GM12878 (cell line): ENCODE data around the gene ZBTB21. TPM values are rescaled to one million over a fixed set of nuclear protein-coding genes. Genes with fewer than 3 reads are reported as not detected.
A peak's percentile ranks its signal among the peaks of the same experiment; 100 is the strongest.

Experiments
- ATAC-seq: fragments of 200-7000 bp; cut with Tn5 transposase; 3 replicates; pipeline ENCODE4 v1.9.1; 2020; ENCODE audit warnings: mild to moderate bottlenecking, moderate library complexity
- BruUV-seq: library from RNA; stranded (reverse); fragments of 400-500 nt; replicated peaks from 2 replicates; lab custom pipeline; 2021; lab: Mats Ljungman, UMichigan
- CTCF ChIA-PET: fragments of 300-600 bp; sonication (Branson Sonifier 250); formaldehyde crosslinking; extraction: SDS; loops from one replicate; lab custom pipeline; 2021; ENCODE audit warnings: inconsistent platforms; lab: Yijun Ruan, JAX
- POLR2A ChIA-PET: fragments of 350-600 bp; formaldehyde crosslinking; extraction: SDS; loops from one replicate; lab custom pipeline; 2021; ENCODE audit warnings: inconsistent platforms; lab: Charles Lee
- RAD21 ChIA-PET: fragments of 300-600 bp; sonication (Branson Sonifier 250); formaldehyde crosslinking; loops from one replicate; lab custom pipeline; 2023; ENCODE audit warnings: antibody characterized with exemption; ENCODE audit not compliant: unreplicated experiment; lab: Charles Lee
- SMC1A ChIA-PET: fragments of 300-600 bp; sonication (Branson Sonifier 250); formaldehyde crosslinking; loops from one replicate; lab custom pipeline; 2023; ENCODE audit not compliant: unreplicated experiment, uncharacterized antibody; lab: Charles Lee
- DNase-seq: peaks from one replicate; pipeline ENCODE4 v3.0.0-alpha.2; 2011; ENCODE audit warnings: low read depth, low spot score
- FAIRE-seq: peaks from 3 replicates; lab custom pipeline; 2011; peaks lifted over from hg19 to GRCh38; lab: Jason Lieb, UNC
- H2AFZ ChIP-seq: 2 replicates; pipeline ENCODE4 v1.6.0; 2011; ENCODE audit warnings: low read depth, low read length, control low read depth; ENCODE audit not compliant: control insufficient read depth
- H3K27ac ChIP-seq: 2 replicates; pipeline ENCODE4 v1.5.1; 2011; ENCODE audit warnings: control low read depth; ENCODE audit not compliant: control insufficient read depth, insufficient read depth
- H3K27me3 ChIP-seq, 2 experiments: replicated peaks in 1 of 2; 2 replicates each; pipeline versions ENCODE4 v1.6.0 to v1.6.1; 2011; ENCODE audit warnings: low read length in 1 of 2; ENCODE audit not compliant: control insufficient read depth in 2 of 2, insufficient read depth in 2 of 2
- H3K36me3 ChIP-seq, 2 experiments: 2 replicates each; pipeline ENCODE4 v1.5.1; 2011; ENCODE audit warnings: low read length in 1 of 2; ENCODE audit not compliant: control insufficient read depth in 2 of 2, insufficient read depth in 2 of 2
- H3K4me1 ChIP-seq: 2 replicates; pipeline ENCODE4 v1.6.1; 2011; ENCODE audit warnings: mild to moderate bottlenecking, low read length, moderate library complexity, mixed read lengths; ENCODE audit not compliant: control insufficient read depth, insufficient read depth
- H3K4me2 ChIP-seq: 2 replicates; pipeline ENCODE4 v1.6.0; 2011; ENCODE audit warnings: control low read depth; ENCODE audit not compliant: control insufficient read depth, insufficient read depth
- H3K4me3 ChIP-seq: fragments of 200-600 bp; sonication (generic); 2 replicates; pipeline ENCODE4 v1.5.1; 2016
- H3K79me2 ChIP-seq: 2 replicates; pipeline ENCODE4 v1.6.0; 2011; ENCODE audit warnings: low read length; ENCODE audit not compliant: control insufficient read depth, insufficient read depth
- H3K9ac ChIP-seq: 2 replicates; pipeline ENCODE4 v1.8.0; 2011; ENCODE audit warnings: low read length, control low read depth, mixed read lengths; ENCODE audit not compliant: control insufficient read depth, insufficient read depth
- H3K9me3 ChIP-seq: replicated peaks from 3 replicates; pipeline ENCODE4 v1.5.1; 2011; ENCODE audit warnings: mild to moderate bottlenecking, low read length; ENCODE audit not compliant: control insufficient read depth, insufficient read depth
- H4K20me1 ChIP-seq: 2 replicates; pipeline ENCODE4 v1.6.0; 2011; ENCODE audit not compliant: control insufficient read depth, insufficient read depth
- ASH2L ChIP-seq: fragments of 300-600, 200-600 bp; sonication (generic); IDR thresholded peaks from 2 replicates; pipeline ENCODE4 v1.6.1; 2017; ENCODE audit warnings: low read depth, mild to moderate bottlenecking, borderline replicate concordance
- IKZF1 ChIP-seq: fragments of 450-650 bp; conservative IDR thresholded peaks from 2 replicates; pipeline ENCODE4 v1.6.1; 2017; ENCODE audit warnings: antibody characterized with exemption, mild to moderate bottlenecking
- MEF2B ChIP-seq: fragments of 450-650 bp; IDR thresholded peaks from 2 replicates; pipeline ENCODE4 v1.6.1; 2018; ENCODE audit warnings: mild to moderate bottlenecking, moderate library complexity; ENCODE audit not compliant: partially characterized antibody, poor library complexity, severe bottlenecking
- NR2F1 ChIP-seq: fragments of 450-650 bp; conservative IDR thresholded peaks from 2 replicates; pipeline ENCODE4 v1.6.1; 2017; ENCODE audit warnings: mild to moderate bottlenecking
- RUNX3 ChIP-seq: IDR thresholded peaks from 2 replicates; pipeline ENCODE4 v1.6.1; 2012; ENCODE audit warnings: low read length, inconsistent platforms
- SRF ChIP-seq, 2 experiments: IDR thresholded peaks; 2 replicates each; pipeline ENCODE4 v1.6.1; 2011; ENCODE audit warnings: low read depth in 2 of 2, low read length in 2 of 2, mild to moderate bottlenecking in 1 of 2, moderate library complexity in 1 of 2
- SUPT20H ChIP-seq: IDR thresholded peaks from 2 replicates; pipeline ENCODE4 v1.6.1; 2011; ENCODE audit warnings: low read depth, mild to moderate bottlenecking, low read length, moderate library complexity, borderline replicate concordance; ENCODE audit not compliant: control insufficient read depth
- TAF1 ChIP-seq: IDR thresholded peaks from 2 replicates; pipeline ENCODE4 v1.6.1; 2011; ENCODE audit warnings: mild to moderate bottlenecking, low read depth, low read length, borderline replicate concordance
- TBL1XR1 ChIP-seq: IDR thresholded peaks from 2 replicates; pipeline ENCODE4 v1.6.1; 2012; ENCODE audit warnings: low read depth, low read length, improper control_type of control experiment
- WGBS: methylation state at CpG from one replicate; pipeline ENCODE4 v1.1.6; 2016; ENCODE audit warnings: low lambda C conversion rate; ENCODE audit not compliant: insufficient replicate concordance, insufficient coverage; ENCODE audit errors: missing lambda C conversion rate; 5-methylcytosine and 5-hydroxymethylcytosine counted together
- in situ Hi-C: fragments of 300-500 bp; cut with MboI; formaldehyde crosslinking; loops from 9 replicates; pipeline ENCODE4 v1.14.3; 2018; ENCODE audit warnings: mixed read lengths
- intact Hi-C: fragments of 100-400 bp; cut with micrococcal nuclease; formaldehyde crosslinking; loops from one replicate; pipeline ENCODE4 v1.14.2; 2022; ENCODE audit not compliant: unreplicated experiment
- polyA plus RNA-seq, 11 experiments: library from polyadenylated mRNA; depleted of rRNA in 4 of 11; unstranded in 6 of 11; stranded (reverse) in 5 of 11; fragments of >200 nt; fragmentation: Nextera tagmentation in 4 of 11; fragmentation: Illumina TruSeq in 1 of 11; extraction: Ambion mirVana in 4 of 11; extraction: Trizol in 1 of 11; gene quantifications; 1 replicate in 1 of 11; 2 replicates in 10 of 11; pipeline versions ENCODE4 v1.2.1 to v1.2.3, GENCODE V29; 2011 to 2016; ENCODE audit warnings: inconsistent platforms in 2 of 11, missing spikeins in 2 of 11, low read depth in 1 of 11
- total RNA-seq, 4 experiments: library from RNA; depleted of rRNA in 3 of 4; stranded (reverse); fragments of >200 nt in 3 of 4; fragmentation: Illumina TruSeq in 1 of 4; extraction: Trizol in 1 of 4; gene quantifications; 2 replicates each; pipeline versions ENCODE4 v1.2.1 to v1.2.3, GENCODE V29; 2013 to 2021
- TF ChIP-seq, protein P1 (sequence below): fragments of 450-650 bp; IDR thresholded peaks from 2 replicates; pipeline ENCODE4 v1.6.1; 2016; ENCODE audit warnings: mild to moderate bottlenecking
- TF ChIP-seq, protein P2 (sequence below), 3 experiments: IDR thresholded peaks in 2 of 3; conservative IDR thresholded peaks in 1 of 3; 2 replicates each; pipeline ENCODE4 v1.5.1; 2011; ENCODE audit warnings: low read depth in 3 of 3, low read length in 3 of 3, mild to moderate bottlenecking in 3 of 3, control low read depth in 2 of 3, moderate library complexity in 2 of 3, inconsistent platforms in 1 of 3, mixed read lengths in 1 of 3; ENCODE audit not compliant: control insufficient read depth in 2 of 3, insufficient read depth in 1 of 3; ENCODE audit errors: extremely low read depth in 1 of 3

Gene ZBTB21
- total and polyA plus RNA-seq, 10 of the 15 experiments (the other 5 are each of a cell fraction or from before 2014, with no cell fraction given) = 1.8 to 21.6 (median 10.6) TPM

DNA sequence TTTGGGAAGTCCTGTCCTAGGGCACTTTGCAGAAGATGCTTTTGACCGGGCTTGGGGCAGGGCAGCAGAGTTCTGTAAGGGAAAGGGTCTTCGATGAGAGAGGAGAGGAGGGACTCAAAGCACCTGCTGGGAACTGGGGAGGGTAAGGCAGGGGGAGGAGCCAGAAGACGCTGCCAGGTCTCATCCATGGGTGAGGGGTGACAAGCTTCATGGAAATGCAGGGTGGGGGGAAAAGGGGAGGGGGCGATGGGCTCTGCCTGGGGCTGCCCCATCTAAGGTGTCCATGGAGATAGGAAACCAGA is 35.5 kb downstream of the ZBTB21 start:
- WGBS = 96% methylated on average over 2 of the region's 4 CpGs
- intact Hi-C loops (no loop called here), in situ Hi-C loops (no loop called here)
- H3K4me3 ChIP-seq = no peak overlapping the region
- SMC1A ChIA-PET = no interaction called here
- POLR2A ChIA-PET = no interaction called here
- CTCF ChIA-PET = no interaction called here
- H3K27ac ChIP-seq = no peak overlapping the region
- H2AFZ ChIP-seq = no peak overlapping the region
- H3K9ac ChIP-seq = no peak overlapping the region
- DNase-seq (no peak), FAIRE-seq (no peak), ATAC-seq (no peak)
- H3K9me3 ChIP-seq = peaks cover 5% of the 10 kb centered on the region; the same call in 2 of the 3 replicates
- RAD21 ChIA-PET = no interaction called here
- H3K79me2 ChIP-seq = no peaks in the 10 kb centered on the region
- no peak overlapping the region; the same call in 1 of the 2 replicates for H3K4me2 ChIP-seq
- H3K36me3 ChIP-seq = no peaks in the 10 kb centered on the region
- no peaks in the 10 kb centered on the region for H4K20me1 ChIP-seq
- no peaks in the 10 kb centered on the region for H3K27me3 ChIP-seq
- BruUV-seq = no TSS peak
- TF ChIP-seq SUPT20H = no peak
- H3K4me1 ChIP-seq = peaks cover 7% of the 10 kb centered on the region

DNA sequence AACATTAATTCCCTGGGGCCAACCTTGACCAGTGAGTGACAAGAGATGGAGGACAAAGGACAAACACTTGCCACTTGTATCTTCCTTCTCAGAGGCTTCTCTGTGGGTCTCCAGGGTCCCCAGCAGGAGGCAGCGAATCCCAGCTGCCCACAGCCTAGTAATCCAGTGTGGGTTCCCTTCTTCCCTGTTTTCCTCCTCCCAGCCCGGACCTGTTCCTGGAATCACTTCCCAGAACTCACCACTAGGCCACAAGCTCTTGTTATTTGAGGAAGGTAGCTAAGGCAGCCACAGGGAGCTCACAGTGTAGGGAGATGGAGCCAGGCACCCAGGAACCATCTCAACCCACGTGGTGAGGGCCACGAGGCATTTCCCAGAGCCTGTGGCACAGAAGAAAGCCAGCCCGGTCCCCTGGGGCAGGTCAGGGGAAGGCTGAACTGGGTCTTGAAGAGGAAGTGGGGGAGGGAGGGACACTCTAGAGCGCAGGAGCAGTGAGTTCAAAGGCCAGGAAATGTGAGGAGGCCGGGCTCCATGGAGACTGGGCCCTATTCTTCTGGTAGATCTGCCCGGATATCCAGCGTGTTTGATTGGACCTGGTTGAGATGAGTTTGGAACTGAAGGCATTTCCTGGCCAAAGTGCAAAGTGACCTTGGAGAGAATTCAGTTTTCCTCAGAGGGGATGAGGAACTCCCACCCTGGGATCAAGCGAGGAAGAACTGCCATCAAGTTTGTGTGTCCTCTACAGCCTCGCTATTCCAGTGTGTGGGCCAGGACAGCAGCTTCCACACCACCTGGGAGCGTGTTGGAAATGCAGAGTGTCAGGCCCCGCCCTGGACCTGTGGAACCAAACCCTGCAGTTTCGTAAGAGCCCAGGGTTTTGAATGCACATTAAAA is 36.1 kb downstream of the ZBTB21 start:
- no peak overlapping the region for H3K9ac ChIP-seq
- DNase-seq = no peak
- CTCF ChIA-PET = interaction anchor here (0.6 kb wide), 1 partner anchor 395 kb away, joined by 3 read pairs; no protein-coding TSS in a partner anchor
- SMC1A ChIA-PET = no interaction called here
- H2AFZ ChIP-seq = peak overlapping the region; percentile 72
- H3K79me2 ChIP-seq = no peaks in the 10 kb centered on the region
- ATAC-seq = peak; percentile 65
- POLR2A ChIA-PET = interaction anchor here (1.0 kb wide), 1 partner anchor 49 kb away, joined by 3 read pairs; no protein-coding TSS in a partner anchor
- FAIRE-seq = no peak
- no peak overlapping the region; the same call in 1 of the 2 replicates for H3K4me3 ChIP-seq
- in situ Hi-C loops (no loop called here), intact Hi-C loops (no loop called here)
- no peaks in the 10 kb centered on the region for H4K20me1 ChIP-seq
- H3K9me3 ChIP-seq = no peaks in the 10 kb centered on the region; the same call in 2 of the 3 replicates
- RAD21 ChIA-PET = interaction anchor here (1.0 kb wide), 1 partner anchor 285 kb away, joined by 3 read pairs; no protein-coding TSS in a partner anchor
- WGBS = 56% methylated on average over 14 of the region's 14 CpGs
- peaks cover 7% of the 10 kb centered on the region for H3K4me1 ChIP-seq
- H3K27ac ChIP-seq = no peak overlapping the region
- peak overlapping the region; percentile 46; the same call in 1 of the 2 replicates for H3K4me2 ChIP-seq
- no peaks in the 10 kb centered on the region for H3K36me3 ChIP-seq
- no TSS peak for BruUV-seq
- H3K27me3 ChIP-seq = no peaks in the 10 kb centered on the region
- 0 out of 2 replicates have a peak, but pooled peaks have one; percentile 49 for TF ChIP-seq NR2F1
- TF ChIP-seq, protein P1, sequence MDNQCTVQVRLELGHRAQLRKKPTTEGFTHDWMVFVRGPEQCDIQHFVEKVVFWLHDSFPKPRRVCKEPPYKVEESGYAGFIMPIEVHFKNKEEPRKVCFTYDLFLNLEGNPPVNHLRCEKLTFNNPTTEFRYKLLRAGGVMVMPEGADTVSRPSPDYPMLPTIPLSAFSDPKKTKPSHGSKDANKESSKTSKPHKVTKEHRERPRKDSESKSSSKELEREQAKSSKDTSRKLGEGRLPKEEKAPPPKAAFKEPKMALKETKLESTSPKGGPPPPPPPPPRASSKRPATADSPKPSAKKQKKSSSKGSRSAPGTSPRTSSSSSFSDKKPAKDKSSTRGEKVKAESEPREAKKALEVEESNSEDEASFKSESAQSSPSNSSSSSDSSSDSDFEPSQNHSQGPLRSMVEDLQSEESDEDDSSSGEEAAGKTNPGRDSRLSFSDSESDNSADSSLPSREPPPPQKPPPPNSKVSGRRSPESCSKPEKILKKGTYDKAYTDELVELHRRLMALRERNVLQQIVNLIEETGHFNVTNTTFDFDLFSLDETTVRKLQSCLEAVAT = no peak
- TF ChIP-seq IKZF1 = peak; percentile 58; the same call in 1 of the 2 replicates
- TF ChIP-seq RUNX3 = 0 out of 2 replicates have a peak, but pooled peaks have one; percentile 23
- TF ChIP-seq SRF (IDR thresholded peaks at IDR 0.05; ENCODE audit: low read depth in 2 of 2, low read length in 2 of 2) = no peak
- TF ChIP-seq TBL1XR1 = no peak
- TF ChIP-seq, protein P2, sequence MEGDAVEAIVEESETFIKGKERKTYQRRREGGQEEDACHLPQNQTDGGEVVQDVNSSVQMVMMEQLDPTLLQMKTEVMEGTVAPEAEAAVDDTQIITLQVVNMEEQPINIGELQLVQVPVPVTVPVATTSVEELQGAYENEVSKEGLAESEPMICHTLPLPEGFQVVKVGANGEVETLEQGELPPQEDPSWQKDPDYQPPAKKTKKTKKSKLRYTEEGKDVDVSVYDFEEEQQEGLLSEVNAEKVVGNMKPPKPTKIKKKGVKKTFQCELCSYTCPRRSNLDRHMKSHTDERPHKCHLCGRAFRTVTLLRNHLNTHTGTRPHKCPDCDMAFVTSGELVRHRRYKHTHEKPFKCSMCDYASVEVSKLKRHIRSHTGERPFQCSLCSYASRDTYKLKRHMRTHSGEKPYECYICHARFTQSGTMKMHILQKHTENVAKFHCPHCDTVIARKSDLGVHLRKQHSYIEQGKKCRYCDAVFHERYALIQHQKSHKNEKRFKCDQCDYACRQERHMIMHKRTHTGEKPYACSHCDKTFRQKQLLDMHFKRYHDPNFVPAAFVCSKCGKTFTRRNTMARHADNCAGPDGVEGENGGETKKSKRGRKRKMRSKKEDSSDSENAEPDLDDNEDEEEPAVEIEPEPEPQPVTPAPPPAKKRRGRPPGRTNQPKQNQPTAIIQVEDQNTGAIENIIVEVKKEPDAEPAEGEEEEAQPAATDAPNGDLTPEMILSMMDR (IDR thresholded peaks at IDR 0.05 in 2 of 3, conservative IDR thresholded peaks at IDR 0.05 in 1 of 3; ENCODE audit: control insufficient read depth in 2 of 3, extremely low read depth in 1 of 3, insufficient read depth in 1 of 3, low read depth in 3 of 3, low read length in 3 of 3) = 0 out of 6 replicates have a peak, but pooled peaks of 1 of the 3 experiments have one; percentile 7
- TF ChIP-seq TAF1 = no peak
- peak; percentile 83 for TF ChIP-seq MEF2B
- TF ChIP-seq ASH2L = no peak
